Effector memory CD8-positive, alpha-beta T cell (primary cell): ENCODE measurements around the gene BSPRY.
"Not testable (repeated sequence)": the region's sequence is repeated elsewhere in the genome, so short reads cannot be mapped to it uniquely, and the experiment has no call there.

Source experiments
- ATAC-seq: fragments of 150-1000 bp; cut with Tn5 transposase; replicated peaks from 2 replicates; pipeline ENCODE4 v1.10.0; 2021; ENCODE audit warnings: mild to moderate bottlenecking, moderate library complexity
- DNase-seq, 3 experiments: peaks; one replicate each; pipeline ENCODE4 v3.0.0; 2021
- H3K27ac Mint-ChIP-seq, 2 donors: one replicate each; pipeline ENCODE4 v1.8.0; 2022; ENCODE audit warnings: mild to moderate bottlenecking in 2 of 2, mixed read lengths in 2 of 2, moderate library complexity in 2 of 2
- H3K27me3 Mint-ChIP-seq, 2 donors: one replicate each; pipeline ENCODE4 v1.8.0; 2022; ENCODE audit warnings: mixed read lengths in 2 of 2
- H3K36me3 Mint-ChIP-seq: one replicate; pipeline ENCODE4 v1.8.0; 2022; ENCODE audit warnings: mild to moderate bottlenecking, moderate library complexity, mixed read lengths; ENCODE audit not compliant: insufficient read depth
- H3K4me1 Mint-ChIP-seq, 2 donors: one replicate each; pipeline ENCODE4 v1.8.0; 2022; ENCODE audit warnings: low read depth in 2 of 2, mixed read lengths in 2 of 2
- H3K4me3 Mint-ChIP-seq, 2 donors: one replicate each; pipeline ENCODE4 v1.8.0; 2022; ENCODE audit warnings: mild to moderate bottlenecking in 2 of 2, mixed read lengths in 2 of 2, moderate library complexity in 2 of 2
- H3K9me3 Mint-ChIP-seq, 2 donors: one replicate each; pipeline ENCODE4 v1.8.0; 2022; ENCODE audit warnings: mixed read lengths in 2 of 2

Gene BSPRY

GRCh38 chr9:113398796-113399195, 49.5 kb downstream of the BSPRY start:
- no peak for ATAC-seq
- Mint-ChIP-seq H3K27me3 (no peaks in the 10 kb centered on the region), H3K36me3 (peaks cover 9% of the 10 kb centered on the region), H3K4me3 (peak overlapping the region in 1 of 2 donors; percentile 93), H3K4me1 (peaks cover 16 to 19% of the 10 kb centered on the region in 2 donors), H3K9me3 (no peaks in the 10 kb centered on the region), H3K27ac (no peak overlapping the region)
- no peak for DNase-seq

GRCh38 chr9:113399646-113400200, 50.4 kb downstream of the BSPRY start:
- DNase-seq: no peak
- Mint-ChIP-seq H3K4me3 (peak overlapping the region; percentile 90 to 93), H3K27me3 (no peaks in the 10 kb centered on the region), H3K4me1 (peaks cover 16 to 19% of the 10 kb centered on the region in 2 donors), H3K36me3 (peaks cover 12% of the 10 kb centered on the region), H3K27ac (peak overlapping the region in 1 of 2 donors; percentile 53), H3K9me3 (no peaks in the 10 kb centered on the region)
- ATAC-seq: no peak

GRCh38 chr9:113401027-113401792, 51.9 kb downstream of the BSPRY start, which contains the start of gene ALAD:
Gene ALAD (minus strand): TSS chr9:113401284. CDS start chr9:113393559, 7,725 bp downstream.
- peak within 1 kb of the TSS; percentile 90 to 93 for H3K4me3 Mint-ChIP-seq
- H3K27ac Mint-ChIP-seq: peak within 1 kb of the TSS; percentile 78 to 86
- peaks cover 16 to 19% of the 10 kb centered on the region in 2 donors for H3K4me1 Mint-ChIP-seq
- H3K27me3 Mint-ChIP-seq: no peaks in the 10 kb centered on the region
- ATAC-seq (peak; percentile 97), DNase-seq (peak; percentile 98 to 99 (median 99))
- no peaks in the 10 kb centered on the region for H3K9me3 Mint-ChIP-seq
- H3K36me3 Mint-ChIP-seq: peaks cover 8% of the 10 kb centered on the region

- Mint-ChIP-seq H3K27me3 (no peaks in the 10 kb centered on the region), H3K36me3 (peaks cover 22% of the 10 kb centered on the region), H3K27ac (peak overlapping the region in 1 of 2 donors; percentile 91), H3K4me3 (no peak overlapping the region), H3K4me1 (peaks cover 28 to 30% of the 10 kb centered on the region in 2 donors), H3K9me3 (no peaks in the 10 kb centered on the region)
- DNase-seq (no peak), ATAC-seq (no peak)
These were observed 54.3 kb downstream of the BSPRY start for GRCh38 chr9:113403646-113404045.

GRCh38 chr9:113406353-113406752, 57.0 kb downstream of the BSPRY start:
- Mint-ChIP-seq H3K36me3 (peaks cover 49% of the 10 kb centered on the region), H3K27ac (peak overlapping the region; percentile 16 to 84), H3K4me1 (peaks cover 28 to 29% of the 10 kb centered on the region in 2 donors)
- not testable (repeated sequence) for H3K9me3 Mint-ChIP-seq, DNase-seq, ATAC-seq, H3K4me3 Mint-ChIP-seq, H3K27me3 Mint-ChIP-seq

GRCh38 chr9:113406873-113407511, 57.7 kb downstream of the BSPRY start:
- peak overlapping the region; percentile 18 to 37 for H3K4me3 Mint-ChIP-seq
- not testable (repeated sequence) for H3K9me3 Mint-ChIP-seq, H3K27me3 Mint-ChIP-seq
- H3K4me1 Mint-ChIP-seq: peaks cover 23 to 25% of the 10 kb centered on the region in 2 donors
- peak; percentile 7 for ATAC-seq
- peaks cover 50% of the 10 kb centered on the region for H3K36me3 Mint-ChIP-seq
- DNase-seq: peak; percentile 44 to 56 (median 48)
- peak overlapping the region; percentile 16 to 84 for H3K27ac Mint-ChIP-seq

- Mint-ChIP-seq H3K9me3 (no peaks in the 10 kb centered on the region), H3K4me3 (peak overlapping the region; percentile 98), H3K4me1 (peaks cover 23 to 25% of the 10 kb centered on the region in 2 donors), H3K27me3 (no peaks in the 10 kb centered on the region), H3K27ac (peak overlapping the region; percentile 98 to 99), H3K36me3 (peaks cover 49% of the 10 kb centered on the region)
- no peak for DNase-seq
- ATAC-seq: no peak
These were observed 60.1 kb downstream of the BSPRY start for GRCh38 chr9:113409481-113409880.

GRCh38 chr9:113409883-113410206, 60.5 kb downstream of the BSPRY start:
- DNase-seq (no peak), ATAC-seq (no peak)
- H3K9me3 Mint-ChIP-seq: no peaks in the 10 kb centered on the region
- no peaks in the 10 kb centered on the region for H3K27me3 Mint-ChIP-seq
- H3K27ac Mint-ChIP-seq: peak overlapping the region; percentile 98 to 99
- peak overlapping the region; percentile 98 for H3K4me3 Mint-ChIP-seq
- H3K36me3 Mint-ChIP-seq: peaks cover 47% of the 10 kb centered on the region
- peaks cover 23 to 25% of the 10 kb centered on the region in 2 donors for H3K4me1 Mint-ChIP-seq

- peaks cover 47% of the 10 kb centered on the region for H3K36me3 Mint-ChIP-seq
- H3K4me3 Mint-ChIP-seq: peak within 1 kb of the TSS; percentile 98
- peaks cover 23 to 25% of the 10 kb centered on the region in 2 donors for H3K4me1 Mint-ChIP-seq
- peak; percentile 94 for DNase-seq
- peak; percentile 88 for ATAC-seq
- no peaks in the 10 kb centered on the region for H3K27me3 Mint-ChIP-seq
- H3K27ac Mint-ChIP-seq: peak within 1 kb of the TSS; percentile 98 to 99
- no peaks in the 10 kb centered on the region for H3K9me3 Mint-ChIP-seq
These were observed 61.0 kb downstream of the BSPRY start, which contains the start of the genes C9orf43 and POLE3 for GRCh38 chr9:113410207-113410864. Gene C9orf43 (plus strand): TSS chr9:113410747. CDS start chr9:113413494, 2,747 bp downstream. Gene POLE3 (minus strand): TSS chr9:113410675. CDS start chr9:113410293, 382 bp downstream.

- H3K4me1 Mint-ChIP-seq: no peaks in the 10 kb centered on the region
- H3K27ac Mint-ChIP-seq: no peak overlapping the region
- H3K27me3 Mint-ChIP-seq: no peaks in the 10 kb centered on the region
- no peak for DNase-seq
- ATAC-seq: no peak
- no peaks in the 10 kb centered on the region for H3K9me3 Mint-ChIP-seq
- peaks cover 2% of the 10 kb centered on the region for H3K36me3 Mint-ChIP-seq
- no peak overlapping the region for H3K4me3 Mint-ChIP-seq
These were observed 66.9 kb downstream of the BSPRY start for GRCh38 chr9:113416149-113416721.

GRCh38 chr9:113417370-113417769, 68.0 kb downstream of the BSPRY start:
- DNase-seq (no peak), ATAC-seq (no peak)
- H3K4me3 Mint-ChIP-seq: no peak overlapping the region
- no peaks in the 10 kb centered on the region for H3K9me3 Mint-ChIP-seq
- H3K36me3 Mint-ChIP-seq: no peaks in the 10 kb centered on the region
- no peaks in the 10 kb centered on the region for H3K4me1 Mint-ChIP-seq
- no peak overlapping the region for H3K27ac Mint-ChIP-seq
- no peaks in the 10 kb centered on the region for H3K27me3 Mint-ChIP-seq
